ENCODE data around the gene SPRYD3.
"Not testable (repeated sequence)": the region's sequence is repeated elsewhere in the genome, so short reads cannot be mapped to it uniquely, and the experiment has no call there.

The SPRYD3 gene, protein sequence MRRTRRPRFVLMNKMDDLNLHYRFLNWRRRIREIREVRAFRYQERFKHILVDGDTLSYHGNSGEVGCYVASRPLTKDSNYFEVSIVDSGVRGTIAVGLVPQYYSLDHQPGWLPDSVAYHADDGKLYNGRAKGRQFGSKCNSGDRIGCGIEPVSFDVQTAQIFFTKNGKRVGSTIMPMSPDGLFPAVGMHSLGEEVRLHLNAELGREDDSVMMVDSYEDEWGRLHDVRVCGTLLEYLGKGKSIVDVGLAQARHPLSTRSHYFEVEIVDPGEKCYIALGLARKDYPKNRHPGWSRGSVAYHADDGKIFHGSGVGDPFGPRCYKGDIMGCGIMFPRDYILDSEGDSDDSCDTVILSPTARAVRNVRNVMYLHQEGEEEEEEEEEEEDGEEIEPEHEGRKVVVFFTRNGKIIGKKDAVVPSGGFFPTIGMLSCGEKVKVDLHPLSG

GRCh38 chr12:53079226-53080117, at the start of gene SPRYD3:
SPRYD3 (minus strand) TSS chr12:53079390; CDS start chr12:53079333, 57 bp downstream.
- peak; percentile 69 for DNase-seq

GRCh38 chr12:53127169-53127568, 48.0 kb upstream of the SPRYD3 start:
- DNase-seq: no peak

GRCh38 chr12:53124352-53124723, 45.1 kb upstream of the SPRYD3 start:
- no peak for DNase-seq

- DNase-seq: no peak
Measured at GRCh38 chr12:53123578-53124351, 44.6 kb upstream of the SPRYD3 start.

DNA sequence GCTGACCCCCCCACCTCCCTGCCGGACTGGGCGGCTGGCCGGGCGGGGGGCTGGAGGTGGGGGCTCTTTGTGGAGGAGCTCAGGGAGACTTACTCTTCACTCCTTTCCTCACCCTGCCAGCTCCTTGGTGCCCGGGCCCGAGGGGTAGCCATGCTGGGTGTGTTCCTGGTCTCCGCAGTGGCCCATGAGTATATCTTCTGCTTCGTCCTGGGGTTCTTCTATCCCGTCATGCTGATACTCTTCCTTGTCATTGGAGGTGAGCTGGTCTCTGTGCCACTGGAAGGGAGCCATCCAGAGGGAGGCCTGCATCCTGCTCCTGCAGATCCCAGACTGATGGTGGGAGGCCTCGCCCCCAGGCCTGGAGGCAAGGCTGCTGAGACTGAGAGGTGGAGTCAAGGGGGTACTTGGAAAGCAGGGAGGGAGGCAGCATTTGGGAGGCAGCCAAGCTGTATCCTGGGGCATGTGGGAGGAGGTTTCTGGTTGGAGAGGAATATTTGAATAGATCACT, 43.8 kb upstream of the SPRYD3 start:
- DNase-seq: peak; percentile 13

DNA sequence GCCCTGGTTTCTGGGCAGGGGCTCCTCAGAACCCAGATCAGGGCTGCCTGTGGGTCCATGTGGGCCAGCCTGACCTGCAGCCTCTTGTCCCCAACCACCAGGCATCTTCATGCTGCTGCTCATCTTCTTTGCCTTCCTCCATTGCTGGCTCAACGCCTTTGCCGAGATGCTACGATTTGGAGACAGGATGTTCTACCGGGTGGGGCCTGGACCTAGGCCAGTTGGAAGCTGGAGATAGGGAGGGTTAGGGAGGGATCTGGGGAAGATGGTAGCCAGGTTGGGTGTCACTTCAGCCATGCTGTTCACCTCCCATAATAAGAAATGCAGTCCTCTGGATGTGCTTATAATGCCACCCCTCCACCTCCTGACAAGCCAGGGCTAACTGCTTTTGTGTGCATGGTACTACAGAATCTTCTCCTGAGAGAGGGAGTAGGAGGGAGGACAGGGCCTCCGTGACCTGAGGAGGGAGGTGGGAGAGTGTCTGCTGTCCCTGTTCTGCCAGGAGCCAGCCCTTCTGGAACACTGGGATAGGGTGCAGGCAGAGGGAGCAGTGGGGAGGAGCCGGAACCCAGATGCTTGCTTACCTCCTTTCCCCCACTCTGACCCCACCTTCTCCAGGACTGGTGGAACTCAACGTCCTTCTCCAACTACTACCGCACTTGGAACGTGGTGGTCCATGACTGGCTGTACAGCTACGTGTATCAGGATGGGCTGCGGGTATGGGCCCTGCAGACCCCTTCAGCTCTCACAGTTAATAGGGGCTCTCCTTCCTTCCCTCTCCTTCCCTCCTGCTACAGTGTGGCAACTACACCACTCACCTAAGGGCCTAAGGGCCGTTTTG, 41.7 kb upstream of the SPRYD3 start:
- DNase-seq: no peak

GRCh38 chr12:53118751-53119300, 39.6 kb upstream of the SPRYD3 start:
- DNase-seq: no peak

GRCh38 chr12:53115891-53116648, 36.9 kb upstream of the SPRYD3 start:
- peak; percentile 44 for DNase-seq

- no peak for DNase-seq
Measured at GRCh38 chr12:53115112-53115890, 36.1 kb upstream of the SPRYD3 start.

DNA sequence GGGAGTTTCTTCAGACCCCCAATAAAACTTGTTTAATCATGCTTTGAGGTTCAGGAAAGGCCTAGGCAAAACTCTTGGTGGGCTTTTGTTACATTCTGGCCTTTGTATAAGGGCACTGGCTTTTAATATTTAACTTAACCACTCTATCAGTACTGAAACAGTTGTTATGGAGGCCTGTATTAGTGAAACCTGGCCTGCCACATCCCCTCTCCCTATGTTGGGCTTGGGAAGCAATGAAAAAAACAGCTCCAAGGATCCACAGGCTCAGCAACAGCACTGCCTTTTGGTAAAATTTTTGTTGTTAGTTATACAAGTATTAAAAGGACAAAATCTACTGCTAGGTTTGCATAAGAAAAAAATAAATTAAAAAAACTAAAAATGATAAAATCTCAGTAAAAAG, 34.8 kb upstream of the SPRYD3 start:
- DNase-seq: no peak

DNA sequence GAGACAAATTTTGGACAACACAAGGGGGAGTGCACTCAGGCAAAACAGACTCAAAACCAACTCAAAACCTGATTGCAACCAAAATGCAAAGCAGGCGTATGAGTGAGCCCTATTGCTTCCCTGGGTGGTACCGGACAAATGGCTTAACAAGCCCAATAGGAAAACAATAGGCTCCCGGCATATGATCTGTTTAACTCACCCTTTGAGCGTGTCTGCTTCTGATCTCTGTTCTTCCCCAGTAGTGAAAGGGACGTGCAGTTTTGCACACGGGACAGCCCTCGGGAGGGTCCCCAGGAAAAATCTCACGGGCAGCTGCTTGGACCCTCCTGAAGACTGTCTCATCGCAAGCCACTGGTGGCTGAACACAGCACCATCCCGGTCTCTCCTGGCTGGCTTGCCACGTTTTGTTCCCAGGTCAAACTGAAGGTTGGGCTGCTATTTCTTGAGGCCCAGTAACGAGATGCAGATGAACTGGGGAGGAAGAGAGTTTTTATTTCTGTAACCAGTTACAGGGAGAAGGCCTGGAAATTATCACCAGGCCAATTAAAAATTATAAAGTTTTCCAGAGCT, 34.0 kb upstream of the SPRYD3 start:
- DNase-seq: no peak

DNA sequence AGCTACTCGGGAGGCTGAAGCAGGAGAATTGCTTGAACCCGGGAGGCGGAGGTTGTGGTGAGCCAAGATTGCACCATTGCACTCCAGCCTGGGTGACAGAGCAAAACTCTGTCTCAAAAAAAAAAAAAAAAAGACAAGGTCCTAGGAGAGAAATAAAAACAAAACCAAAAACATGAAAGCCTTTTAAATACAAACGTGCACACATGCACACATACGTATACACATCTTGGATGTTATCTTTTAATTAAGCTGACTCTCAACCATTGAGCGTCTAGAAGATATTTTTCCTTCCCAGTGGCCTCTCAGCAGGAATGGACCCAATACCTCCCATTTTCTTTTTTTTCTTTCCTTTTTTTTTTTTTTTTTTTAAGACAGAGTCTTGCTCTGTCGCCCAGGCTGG, 33.2 kb upstream of the SPRYD3 start:
- DNase-seq: not testable (repeated sequence)

- DNase-seq: no peak
Measured at GRCh38 chr12:53107122-53107521, 27.9 kb upstream of the SPRYD3 start.

DNA sequence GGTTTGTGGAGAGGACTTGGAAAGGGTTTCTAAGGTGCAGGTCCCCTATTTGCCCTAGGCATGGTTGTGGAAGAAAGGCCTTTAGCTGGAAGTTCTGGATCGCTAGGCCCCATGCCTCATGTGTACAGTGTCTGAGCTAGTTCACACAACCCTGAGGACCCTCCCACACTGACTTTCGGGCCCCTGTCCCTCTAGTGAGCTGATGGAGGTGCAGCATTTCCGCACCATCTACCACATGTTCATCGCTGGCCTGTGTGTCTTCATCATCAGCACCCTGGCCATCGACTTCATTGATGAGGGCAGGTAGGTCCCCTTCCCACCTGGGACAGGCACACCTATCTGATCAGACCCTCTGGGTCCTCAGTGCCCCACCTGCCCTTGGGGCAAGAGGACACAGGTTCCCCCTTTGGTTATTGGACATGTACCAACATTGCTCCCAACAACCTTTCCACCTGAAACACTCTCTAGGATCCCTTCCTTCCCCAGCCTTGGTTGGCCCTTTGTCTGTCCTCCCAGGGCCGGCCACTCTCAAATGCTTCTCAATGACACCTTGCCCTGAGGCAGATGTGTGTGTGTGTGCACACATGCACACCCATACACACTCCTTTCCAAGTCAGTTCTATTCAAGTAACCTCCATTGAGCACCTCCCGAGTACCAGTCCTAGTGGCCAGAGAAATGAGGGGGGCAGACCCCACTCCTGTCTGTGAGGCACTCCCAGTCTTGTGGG, 26.7 kb upstream of the SPRYD3 start:
- DNase-seq: no peak

DNA sequence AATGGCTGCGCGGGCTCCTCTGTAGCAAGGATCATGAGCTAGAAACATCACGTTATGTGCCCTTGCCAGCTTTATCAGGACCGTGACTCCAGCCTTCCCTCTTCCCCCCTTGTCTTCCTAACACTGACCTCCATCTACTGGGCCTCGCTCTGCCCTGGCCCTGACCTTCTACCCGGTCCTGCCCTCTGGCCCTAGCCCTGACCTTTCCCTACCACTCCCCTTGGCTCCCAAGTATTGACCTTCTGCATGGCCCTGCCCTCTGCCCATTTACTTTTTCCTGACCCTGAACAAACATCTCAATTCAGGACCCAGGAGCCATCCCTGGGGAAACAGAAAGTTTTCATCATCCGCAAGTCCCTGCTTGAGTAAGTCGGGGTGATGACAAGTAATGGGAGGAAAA, 26.1 kb upstream of the SPRYD3 start:
- no peak for DNase-seq

DNA sequence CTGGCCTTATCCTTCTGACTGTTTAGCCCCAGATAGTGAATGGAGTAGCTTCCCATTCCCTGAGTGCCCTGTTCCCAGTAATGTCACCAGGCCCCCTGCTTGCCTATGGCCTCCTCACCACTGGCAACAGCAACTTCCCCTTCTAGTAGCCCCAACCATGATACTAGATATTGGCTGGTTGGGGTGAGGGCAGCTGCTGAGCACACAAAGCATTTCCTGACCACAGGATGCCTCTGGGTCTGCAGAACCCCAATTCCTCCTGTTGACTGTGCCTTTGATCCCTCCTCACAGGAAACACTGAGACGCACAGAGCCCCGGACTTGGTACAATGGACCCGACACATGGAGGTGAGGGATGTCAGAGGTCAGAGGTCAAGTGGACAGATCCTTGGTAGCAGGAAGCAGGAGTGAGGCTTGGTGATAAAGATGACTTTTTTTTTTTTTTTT, 24.7 kb upstream of the SPRYD3 start:
- DNase-seq: no peak

- no peak for DNase-seq
Measured at GRCh38 chr12:53102883-53103807, 24.0 kb upstream of the SPRYD3 start, which contains the start of gene SOAT2. SOAT2 (plus strand) TSS chr12:53103486; CDS start chr12:53103578, 92 bp downstream.

All from DMS79 treated with DMSO at 0.1 percent for 48 hours (cell line).